Measurements from ENCODE around the gene PIEZO1. TPM values are rescaled to one million over a fixed set of nuclear protein-coding genes. Genes with fewer than 3 reads are reported as not detected.

Gene PIEZO1
- total RNA-seq, 5 donors from 2014 or later (not counting 1 experiment from before 2014, with no cell fraction given) = 139 to 274 (median 240) TPM

GRCh38 chr16:88697116-88697830, 87.7 kb downstream of the PIEZO1 start:
- peaks cover 42 to 93% of the 10 kb centered on the region in 2 experiments for H3K4me1 ChIP-seq (ENCODE audit: control insufficient read depth in 1 of 2, extremely low read depth in 1 of 2, insufficient read depth in 2 of 2, low read length in 2 of 2)
- no peak for DNase-seq
- Mint-ChIP-seq H3K27me3 (no peaks in the 10 kb centered on the region), H3K27ac (peak overlapping the region; percentile 83 to 86), H3K4me1 (peaks cover 50 to 59% (median 56%) of the 10 kb centered on the region in 3 donors), H3K4me3 (peak overlapping the region in 1 of 3 donors; percentile 65), H3K9me3 (no peaks in the 10 kb centered on the region), H3K36me3 (peaks cover 15% of the 10 kb centered on the region)
- H3K27ac ChIP-seq (ENCODE audit: low read length) = no peak overlapping the region
- ChIA-PET CTCF (no interaction called here), POLR2A (no interaction called here)
- peaks cover 25 to 62% of the 10 kb centered on the region in 2 donors for H3K36me3 ChIP-seq (ENCODE audit: control insufficient read depth in 2 of 2, extremely low read depth in 1 of 2, insufficient read depth in 1 of 2, low read length in 1 of 2)
- no peaks in the 10 kb centered on the region for H3K27me3 ChIP-seq (replicated peaks in 1 of 2; ENCODE audit: control insufficient read depth in 2 of 2, extremely low read depth in 1 of 2, insufficient read depth in 2 of 2, low read length in 1 of 2)
- 96% methylated on average over 43 of the region's 47 CpGs for WGBS (ENCODE audit: insufficient coverage)
- H3K9me3 ChIP-seq = no peaks in the 10 kb centered on the region
- H3K4me3 ChIP-seq (ENCODE audit: control insufficient read depth in 1 of 2, extremely low read depth in 1 of 2, low read length in 1 of 2) = no peak overlapping the region
- ATAC-seq (replicated peaks in 1 of 4) = no peak

- DNase-seq = no peak
- POLR2A ChIA-PET = no interaction called here
- peak overlapping the region; percentile 28 to 31 for H3K27ac Mint-ChIP-seq
Observed at GRCh38 chr16:88696441-88696840, 88.6 kb downstream of the PIEZO1 start.

GRCh38 chr16:88695753-88696152, 89.3 kb downstream of the PIEZO1 start:
- POLR2A ChIA-PET = no interaction called here
- no peak for ATAC-seq (replicated peaks in 1 of 4)
- Mint-ChIP-seq H3K27me3 (peaks cover 0 to 2% of the 10 kb centered on the region in 2 donors), H3K4me1 (peaks cover 53 to 63% (median 62%) of the 10 kb centered on the region in 3 donors), H3K4me3 (no peak overlapping the region), H3K9me3 (no peaks in the 10 kb centered on the region), H3K27ac (peak overlapping the region; percentile 34 to 39), H3K36me3 (peaks cover 15% of the 10 kb centered on the region)
- Histone ChIP-seq H3K9me3 (no peaks in the 10 kb centered on the region), H3K36me3 (ENCODE audit: control insufficient read depth in 2 of 2, extremely low read depth in 1 of 2, insufficient read depth in 1 of 2, low read length in 1 of 2) (peaks cover 25 to 60% of the 10 kb centered on the region in 2 donors), H3K27me3 (replicated peaks in 1 of 2; ENCODE audit: control insufficient read depth in 2 of 2, extremely low read depth in 1 of 2, insufficient read depth in 2 of 2, low read length in 1 of 2) (no peaks in the 10 kb centered on the region), H3K4me1 (ENCODE audit: control insufficient read depth in 1 of 2, extremely low read depth in 1 of 2, insufficient read depth in 2 of 2, low read length in 2 of 2) (peaks cover 56 to 94% of the 10 kb centered on the region in 2 experiments), H3K4me3 (ENCODE audit: control insufficient read depth in 1 of 2, extremely low read depth in 1 of 2, low read length in 1 of 2) (no peak overlapping the region), H3K27ac (ENCODE audit: low read length) (no peak overlapping the region)
- WGBS (ENCODE audit: insufficient coverage) = 93% methylated on average over 7 of the region's 7 CpGs
- DNase-seq = no peak
- CTCF ChIA-PET = interaction anchor here in 1 of 2 donors (0.6 kb wide), 1 partner anchor 10 kb away, joined by 6 read pairs; no protein-coding TSS in a partner anchor

More at GRCh38 chr16:88696441-88696840, 88.6 kb downstream of the PIEZO1 start:
- Histone ChIP-seq H3K27me3 (replicated peaks in 1 of 2; ENCODE audit: control insufficient read depth in 2 of 2, extremely low read depth in 1 of 2, insufficient read depth in 2 of 2, low read length in 1 of 2) (no peaks in the 10 kb centered on the region), H3K4me3 (ENCODE audit: control insufficient read depth in 1 of 2, extremely low read depth in 1 of 2, low read length in 1 of 2) (no peak overlapping the region), H3K4me1 (ENCODE audit: control insufficient read depth in 1 of 2, extremely low read depth in 1 of 2, insufficient read depth in 2 of 2, low read length in 2 of 2) (peaks cover 49 to 93% of the 10 kb centered on the region in 2 experiments), H3K27ac (ENCODE audit: low read length) (no peak overlapping the region), H3K36me3 (ENCODE audit: control insufficient read depth in 2 of 2, extremely low read depth in 1 of 2, insufficient read depth in 1 of 2, low read length in 1 of 2) (peaks cover 25 to 60% of the 10 kb centered on the region in 2 donors), H3K9me3 (no peaks in the 10 kb centered on the region)
- CTCF ChIA-PET = no interaction called here
- peaks cover 15% of the 10 kb centered on the region for H3K36me3 Mint-ChIP-seq
- peaks cover 53 to 59% (median 58%) of the 10 kb centered on the region in 3 donors for H3K4me1 Mint-ChIP-seq
- H3K27me3 Mint-ChIP-seq = no peaks in the 10 kb centered on the region
- ATAC-seq (replicated peaks in 1 of 4) = no peak
- no peak overlapping the region for H3K4me3 Mint-ChIP-seq
- 94% methylated on average over 8 of the region's 14 CpGs for WGBS (ENCODE audit: insufficient coverage)
- no peaks in the 10 kb centered on the region for H3K9me3 Mint-ChIP-seq

DNA sequence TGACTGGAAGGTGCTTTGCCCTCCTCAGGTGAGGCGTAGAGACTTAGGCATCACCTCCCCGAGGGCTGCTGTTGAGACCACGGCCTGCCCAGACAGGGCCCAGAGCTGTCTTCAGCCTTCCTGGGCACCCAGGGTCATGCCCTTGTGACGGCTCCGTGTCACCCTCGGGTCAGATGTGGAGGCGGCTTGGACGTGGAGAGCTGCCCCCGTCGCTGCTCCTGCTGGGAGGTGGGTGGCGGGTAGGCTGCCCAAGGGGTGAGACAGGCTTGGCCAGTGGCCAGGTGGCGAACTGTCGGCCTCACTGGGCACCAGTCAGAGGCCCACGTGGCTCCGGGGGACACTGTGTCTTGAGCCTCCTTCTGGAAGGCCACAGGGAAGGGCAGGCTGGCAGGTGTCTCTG, 89.8 kb downstream of the PIEZO1 start:
- CTCF ChIA-PET = interaction anchor here in 1 of 2 donors (0.6 kb wide), 1 partner anchor 9 kb away, joined by 6 read pairs; no protein-coding TSS in a partner anchor
- no peak overlapping the region for H3K4me3 Mint-ChIP-seq
- WGBS (ENCODE audit: insufficient coverage) = 91% methylated on average over 15 of the region's 15 CpGs

GRCh38 chr16:88694221-88695087, 90.6 kb downstream of the PIEZO1 start:
- peak overlapping the region in 1 of 3 donors; percentile 48 for H3K4me3 Mint-ChIP-seq
- H3K36me3 ChIP-seq (ENCODE audit: control insufficient read depth in 2 of 2, extremely low read depth in 1 of 2, insufficient read depth in 1 of 2, low read length in 1 of 2) = peaks cover 21 to 52% of the 10 kb centered on the region in 2 donors

More for the DNA sequence above, 89.8 kb downstream of the PIEZO1 start:
- H3K36me3 ChIP-seq (ENCODE audit: control insufficient read depth in 2 of 2, extremely low read depth in 1 of 2, insufficient read depth in 1 of 2, low read length in 1 of 2) = peaks cover 25 to 59% of the 10 kb centered on the region in 2 donors
- H3K4me1 ChIP-seq (ENCODE audit: control insufficient read depth in 1 of 2, extremely low read depth in 1 of 2, insufficient read depth in 2 of 2, low read length in 2 of 2) = peaks cover 53 to 94% of the 10 kb centered on the region in 2 experiments
- Mint-ChIP-seq H3K4me1 (peaks cover 53 to 63% (median 62%) of the 10 kb centered on the region in 3 donors), H3K27me3 (peaks cover 0 to 2% of the 10 kb centered on the region in 2 donors), H3K36me3 (peaks cover 15% of the 10 kb centered on the region), H3K27ac (peak overlapping the region; percentile 34 to 39), H3K9me3 (no peaks in the 10 kb centered on the region)
- POLR2A ChIA-PET = no interaction called here
- H3K27me3 ChIP-seq (replicated peaks in 1 of 2; ENCODE audit: control insufficient read depth in 2 of 2, extremely low read depth in 1 of 2, insufficient read depth in 2 of 2, low read length in 1 of 2) = no peaks in the 10 kb centered on the region
- DNase-seq (no peak), ATAC-seq (replicated peaks in 1 of 4) (no peak)
- no peaks in the 10 kb centered on the region for H3K9me3 ChIP-seq
- peak overlapping the region; percentile 44 for H3K27ac ChIP-seq (ENCODE audit: low read length)
- H3K4me3 ChIP-seq (ENCODE audit: control insufficient read depth in 1 of 2, extremely low read depth in 1 of 2, low read length in 1 of 2) = no peak overlapping the region

More at GRCh38 chr16:88694221-88695087, 90.6 kb downstream of the PIEZO1 start:
- ChIA-PET CTCF (no interaction called here), POLR2A (no interaction called here)
- peaks cover 10% of the 10 kb centered on the region for H3K36me3 Mint-ChIP-seq
- ATAC-seq (replicated peaks in 1 of 4) (no peak), DNase-seq (no peak)
- whole genome bisulfite sequencing (ENCODE audit: insufficient coverage) = 93% methylated on average over 29 of the region's 37 CpGs
- Histone ChIP-seq H3K4me1 (ENCODE audit: control insufficient read depth in 1 of 2, extremely low read depth in 1 of 2, insufficient read depth in 2 of 2, low read length in 2 of 2) (peaks cover 46 to 89% of the 10 kb centered on the region in 2 experiments), H3K4me3 (ENCODE audit: control insufficient read depth in 1 of 2, extremely low read depth in 1 of 2, low read length in 1 of 2) (no peak overlapping the region), H3K27ac (ENCODE audit: low read length) (peak overlapping the region; percentile 44), H3K27me3 (replicated peaks in 1 of 2; ENCODE audit: control insufficient read depth in 2 of 2, extremely low read depth in 1 of 2, insufficient read depth in 2 of 2, low read length in 1 of 2) (no peaks in the 10 kb centered on the region), H3K9me3 (no peaks in the 10 kb centered on the region)
- H3K4me1 Mint-ChIP-seq = peaks cover 50 to 61% (median 61%) of the 10 kb centered on the region in 3 donors
- peaks cover 0 to 2% of the 10 kb centered on the region in 2 donors for H3K27me3 Mint-ChIP-seq
- no peaks in the 10 kb centered on the region for H3K9me3 Mint-ChIP-seq
- H3K27ac Mint-ChIP-seq = peak overlapping the region; percentile 80 to 82
